H1 (cell line): ENCODE measurements around the gene SMARCAL1. TPM values are rescaled to one million over a fixed set of nuclear protein-coding genes. Genes with fewer than 3 reads are reported as not detected.

Experiments used
- BRCA1 ChIP-seq: IDR thresholded peaks from 2 replicates; pipeline ENCODE4 v1.6.1; 2012; ENCODE audit warnings: low read depth, low read length, improper control_type of control experiment
- CHD2 ChIP-seq: IDR thresholded peaks from 2 replicates; pipeline ENCODE4 v1.6.1; 2012; ENCODE audit warnings: low read length, improper control_type of control experiment
- FOSL1 ChIP-seq: IDR thresholded peaks from 2 replicates; pipeline ENCODE4 v1.6.1; 2011; ENCODE audit warnings: mild to moderate bottlenecking, low read depth, low read length, moderate library complexity; ENCODE audit not compliant: insufficient read depth
- TEAD4 ChIP-seq: IDR thresholded peaks from 2 replicates; pipeline ENCODE4 v1.6.1; 2012; ENCODE audit warnings: low read depth, low read length, inconsistent platforms, mixed read lengths
- polyA plus RNA-seq, 7 experiments: library from polyadenylated mRNA; depleted of rRNA in 3 of 7; stranded (reverse) in 5 of 7; unstranded in 2 of 7; fragments of >200 nt in 5 of 7; fragments of 200-250 nt in 2 of 7; gene quantifications; 1 replicate in 5 of 7; 2 replicates in 1 of 7; 4 replicates in 1 of 7; pipeline versions ENCODE4 v1.2.1 to v1.2.3, GENCODE V29; 2011 to 2013; ENCODE audit warnings: missing spikeins in 2 of 7, mixed read lengths in 2 of 7
- total RNA-seq: library from RNA; stranded (reverse); fragmentation: NEBNext Ultra II Directional; extraction: Animal tissue kit (Norgen Biotek cat#: 25700); gene quantifications from 2 replicates; pipeline ENCODE4 v1.2.1, GENCODE V29; 2021
- TF ChIP-seq, protein P1 (sequence below): fragments of 300-600 bp; sonication (generic); IDR thresholded peaks from 2 replicates; pipeline ENCODE4 v1.7.1; 2012; ENCODE audit warnings: low read length, moderate library complexity, mild to moderate bottlenecking, inconsistent platforms; ENCODE audit not compliant: insufficient replicate concordance

SMARCAL1 gene
- total and polyA plus RNA-seq, 2 of the 8 experiments (the other 6 are each of a cell fraction or from before 2014, with no cell fraction given) = 17.6 to 17.9 TPM

DNA sequence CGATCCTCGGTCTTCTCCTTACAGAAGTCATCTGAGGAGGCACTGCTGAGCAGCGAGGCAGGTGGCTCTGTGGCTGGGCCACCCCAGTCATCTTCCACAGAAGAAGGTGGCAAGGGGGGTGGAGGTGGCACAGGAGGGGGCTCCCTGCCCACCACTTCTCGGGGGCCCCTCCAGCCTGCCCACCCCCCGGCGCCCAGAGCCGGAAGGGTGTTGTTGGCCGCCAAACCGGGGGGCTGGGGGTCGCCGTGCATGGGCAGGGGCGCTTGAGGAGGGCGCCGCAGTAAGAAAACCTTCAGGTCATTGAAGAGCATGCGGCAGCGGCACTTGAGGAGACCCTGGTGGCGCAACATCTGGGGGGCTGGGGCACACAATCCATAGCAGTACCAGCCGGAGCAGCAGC, 42.5 kb upstream of the SMARCAL1 start (continued):
- TF ChIP-seq, protein P1, sequence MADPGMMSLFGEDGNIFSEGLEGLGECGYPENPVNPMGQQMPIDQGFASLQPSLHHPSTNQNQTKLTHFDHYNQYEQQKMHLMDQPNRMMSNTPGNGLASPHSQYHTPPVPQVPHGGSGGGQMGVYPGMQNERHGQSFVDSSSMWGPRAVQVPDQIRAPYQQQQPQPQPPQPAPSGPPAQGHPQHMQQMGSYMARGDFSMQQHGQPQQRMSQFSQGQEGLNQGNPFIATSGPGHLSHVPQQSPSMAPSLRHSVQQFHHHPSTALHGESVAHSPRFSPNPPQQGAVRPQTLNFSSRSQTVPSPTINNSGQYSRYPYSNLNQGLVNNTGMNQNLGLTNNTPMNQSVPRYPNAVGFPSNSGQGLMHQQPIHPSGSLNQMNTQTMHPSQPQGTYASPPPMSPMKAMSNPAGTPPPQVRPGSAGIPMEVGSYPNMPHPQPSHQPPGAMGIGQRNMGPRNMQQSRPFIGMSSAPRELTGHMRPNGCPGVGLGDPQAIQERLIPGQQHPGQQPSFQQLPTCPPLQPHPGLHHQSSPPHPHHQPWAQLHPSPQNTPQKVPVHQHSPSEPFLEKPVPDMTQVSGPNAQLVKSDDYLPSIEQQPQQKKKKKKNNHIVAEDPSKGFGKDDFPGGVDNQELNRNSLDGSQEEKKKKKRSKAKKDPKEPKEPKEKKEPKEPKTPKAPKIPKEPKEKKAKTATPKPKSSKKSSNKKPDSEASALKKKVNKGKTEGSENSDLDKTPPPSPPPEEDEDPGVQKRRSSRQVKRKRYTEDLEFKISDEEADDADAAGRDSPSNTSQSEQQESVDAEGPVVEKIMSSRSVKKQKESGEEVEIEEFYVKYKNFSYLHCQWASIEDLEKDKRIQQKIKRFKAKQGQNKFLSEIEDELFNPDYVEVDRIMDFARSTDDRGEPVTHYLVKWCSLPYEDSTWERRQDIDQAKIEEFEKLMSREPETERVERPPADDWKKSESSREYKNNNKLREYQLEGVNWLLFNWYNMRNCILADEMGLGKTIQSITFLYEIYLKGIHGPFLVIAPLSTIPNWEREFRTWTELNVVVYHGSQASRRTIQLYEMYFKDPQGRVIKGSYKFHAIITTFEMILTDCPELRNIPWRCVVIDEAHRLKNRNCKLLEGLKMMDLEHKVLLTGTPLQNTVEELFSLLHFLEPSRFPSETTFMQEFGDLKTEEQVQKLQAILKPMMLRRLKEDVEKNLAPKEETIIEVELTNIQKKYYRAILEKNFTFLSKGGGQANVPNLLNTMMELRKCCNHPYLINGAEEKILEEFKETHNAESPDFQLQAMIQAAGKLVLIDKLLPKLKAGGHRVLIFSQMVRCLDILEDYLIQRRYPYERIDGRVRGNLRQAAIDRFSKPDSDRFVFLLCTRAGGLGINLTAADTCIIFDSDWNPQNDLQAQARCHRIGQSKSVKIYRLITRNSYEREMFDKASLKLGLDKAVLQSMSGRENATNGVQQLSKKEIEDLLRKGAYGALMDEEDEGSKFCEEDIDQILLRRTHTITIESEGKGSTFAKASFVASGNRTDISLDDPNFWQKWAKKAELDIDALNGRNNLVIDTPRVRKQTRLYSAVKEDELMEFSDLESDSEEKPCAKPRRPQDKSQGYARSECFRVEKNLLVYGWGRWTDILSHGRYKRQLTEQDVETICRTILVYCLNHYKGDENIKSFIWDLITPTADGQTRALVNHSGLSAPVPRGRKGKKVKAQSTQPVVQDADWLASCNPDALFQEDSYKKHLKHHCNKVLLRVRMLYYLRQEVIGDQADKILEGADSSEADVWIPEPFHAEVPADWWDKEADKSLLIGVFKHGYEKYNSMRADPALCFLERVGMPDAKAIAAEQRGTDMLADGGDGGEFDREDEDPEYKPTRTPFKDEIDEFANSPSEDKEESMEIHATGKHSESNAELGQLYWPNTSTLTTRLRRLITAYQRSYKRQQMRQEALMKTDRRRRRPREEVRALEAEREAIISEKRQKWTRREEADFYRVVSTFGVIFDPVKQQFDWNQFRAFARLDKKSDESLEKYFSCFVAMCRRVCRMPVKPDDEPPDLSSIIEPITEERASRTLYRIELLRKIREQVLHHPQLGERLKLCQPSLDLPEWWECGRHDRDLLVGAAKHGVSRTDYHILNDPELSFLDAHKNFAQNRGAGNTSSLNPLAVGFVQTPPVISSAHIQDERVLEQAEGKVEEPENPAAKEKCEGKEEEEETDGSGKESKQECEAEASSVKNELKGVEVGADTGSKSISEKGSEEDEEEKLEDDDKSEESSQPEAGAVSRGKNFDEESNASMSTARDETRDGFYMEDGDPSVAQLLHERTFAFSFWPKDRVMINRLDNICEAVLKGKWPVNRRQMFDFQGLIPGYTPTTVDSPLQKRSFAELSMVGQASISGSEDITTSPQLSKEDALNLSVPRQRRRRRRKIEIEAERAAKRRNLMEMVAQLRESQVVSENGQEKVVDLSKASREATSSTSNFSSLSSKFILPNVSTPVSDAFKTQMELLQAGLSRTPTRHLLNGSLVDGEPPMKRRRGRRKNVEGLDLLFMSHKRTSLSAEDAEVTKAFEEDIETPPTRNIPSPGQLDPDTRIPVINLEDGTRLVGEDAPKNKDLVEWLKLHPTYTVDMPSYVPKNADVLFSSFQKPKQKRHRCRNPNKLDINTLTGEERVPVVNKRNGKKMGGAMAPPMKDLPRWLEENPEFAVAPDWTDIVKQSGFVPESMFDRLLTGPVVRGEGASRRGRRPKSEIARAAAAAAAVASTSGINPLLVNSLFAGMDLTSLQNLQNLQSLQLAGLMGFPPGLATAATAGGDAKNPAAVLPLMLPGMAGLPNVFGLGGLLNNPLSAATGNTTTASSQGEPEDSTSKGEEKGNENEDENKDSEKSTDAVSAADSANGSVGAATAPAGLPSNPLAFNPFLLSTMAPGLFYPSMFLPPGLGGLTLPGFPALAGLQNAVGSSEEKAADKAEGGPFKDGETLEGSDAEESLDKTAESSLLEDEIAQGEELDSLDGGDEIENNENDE = no peak
- no peak for TF ChIP-seq TEAD4
- no peak for TF ChIP-seq CHD2
- no peak for TF ChIP-seq BRCA1
- no peak for TF ChIP-seq FOSL1
